Hepatocyte (in vitro differentiated cells): Measurements from ENCODE around the gene STX3.

Experiments used
- EZH2phosphoT487 ChIP-seq: fragments of 200-600 bp; sonication (generic); IDR thresholded peaks from one replicate; pipeline ENCODE4 v1.6.1; 2018; ENCODE audit warnings: antibody characterized with exemption, mild to moderate bottlenecking, low read depth, moderate library complexity; ENCODE audit not compliant: unreplicated experiment, severe bottlenecking
- TF ChIP-seq, protein P1 (sequence below): fragments of 200-600 bp; sonication (generic); IDR thresholded peaks from 2 replicates; pipeline ENCODE4 v1.5.1; 2016; ENCODE audit warnings: antibody characterized with exemption, mild to moderate bottlenecking; ENCODE audit not compliant: poor library complexity

DNA sequence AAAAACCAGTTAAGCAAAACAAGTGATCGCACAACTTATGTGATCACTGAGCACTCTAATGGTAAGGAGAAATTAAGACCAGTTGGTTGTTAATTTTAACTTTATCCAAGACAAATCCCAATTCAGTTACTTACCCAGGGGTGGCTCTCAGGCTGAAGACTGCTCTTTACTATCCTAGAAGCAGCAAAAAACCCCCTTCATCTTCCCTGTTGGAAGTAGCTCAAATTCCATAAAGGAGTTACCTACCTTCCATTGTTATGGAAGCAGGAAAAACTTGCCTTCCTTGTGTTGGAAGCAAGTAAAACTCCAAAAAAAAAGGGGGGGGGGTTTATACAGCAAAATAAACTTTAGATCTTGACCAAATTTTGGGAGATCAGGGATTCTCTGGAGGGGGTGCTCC is 60.6 kb downstream of the STX3 start:
- TF ChIP-seq EZH2phosphoT487 = no peak
- TF ChIP-seq, protein P1, sequence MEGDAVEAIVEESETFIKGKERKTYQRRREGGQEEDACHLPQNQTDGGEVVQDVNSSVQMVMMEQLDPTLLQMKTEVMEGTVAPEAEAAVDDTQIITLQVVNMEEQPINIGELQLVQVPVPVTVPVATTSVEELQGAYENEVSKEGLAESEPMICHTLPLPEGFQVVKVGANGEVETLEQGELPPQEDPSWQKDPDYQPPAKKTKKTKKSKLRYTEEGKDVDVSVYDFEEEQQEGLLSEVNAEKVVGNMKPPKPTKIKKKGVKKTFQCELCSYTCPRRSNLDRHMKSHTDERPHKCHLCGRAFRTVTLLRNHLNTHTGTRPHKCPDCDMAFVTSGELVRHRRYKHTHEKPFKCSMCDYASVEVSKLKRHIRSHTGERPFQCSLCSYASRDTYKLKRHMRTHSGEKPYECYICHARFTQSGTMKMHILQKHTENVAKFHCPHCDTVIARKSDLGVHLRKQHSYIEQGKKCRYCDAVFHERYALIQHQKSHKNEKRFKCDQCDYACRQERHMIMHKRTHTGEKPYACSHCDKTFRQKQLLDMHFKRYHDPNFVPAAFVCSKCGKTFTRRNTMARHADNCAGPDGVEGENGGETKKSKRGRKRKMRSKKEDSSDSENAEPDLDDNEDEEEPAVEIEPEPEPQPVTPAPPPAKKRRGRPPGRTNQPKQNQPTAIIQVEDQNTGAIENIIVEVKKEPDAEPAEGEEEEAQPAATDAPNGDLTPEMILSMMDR = no peak
